Fibroblast of skin of right biceps (primary cell): ENCODE results near the gene CCL4.
"Not testable (repeated sequence)": the region's sequence is repeated elsewhere in the genome, so short reads cannot be mapped to it uniquely, and the experiment has no call there.

Experiments used
- DNase-seq: peaks from one replicate; pipeline ENCODE4 v3.0.0-alpha.2; 2013

The CCL4 gene

GRCh38 chr17:36088670-36089338 is 14.8 kb upstream of the CCL4 start:
- no peak for DNase-seq

- DNase-seq: no peak
Observed at GRCh38 chr17:36089339-36089865, 14.2 kb upstream of the CCL4 start.

DNA sequence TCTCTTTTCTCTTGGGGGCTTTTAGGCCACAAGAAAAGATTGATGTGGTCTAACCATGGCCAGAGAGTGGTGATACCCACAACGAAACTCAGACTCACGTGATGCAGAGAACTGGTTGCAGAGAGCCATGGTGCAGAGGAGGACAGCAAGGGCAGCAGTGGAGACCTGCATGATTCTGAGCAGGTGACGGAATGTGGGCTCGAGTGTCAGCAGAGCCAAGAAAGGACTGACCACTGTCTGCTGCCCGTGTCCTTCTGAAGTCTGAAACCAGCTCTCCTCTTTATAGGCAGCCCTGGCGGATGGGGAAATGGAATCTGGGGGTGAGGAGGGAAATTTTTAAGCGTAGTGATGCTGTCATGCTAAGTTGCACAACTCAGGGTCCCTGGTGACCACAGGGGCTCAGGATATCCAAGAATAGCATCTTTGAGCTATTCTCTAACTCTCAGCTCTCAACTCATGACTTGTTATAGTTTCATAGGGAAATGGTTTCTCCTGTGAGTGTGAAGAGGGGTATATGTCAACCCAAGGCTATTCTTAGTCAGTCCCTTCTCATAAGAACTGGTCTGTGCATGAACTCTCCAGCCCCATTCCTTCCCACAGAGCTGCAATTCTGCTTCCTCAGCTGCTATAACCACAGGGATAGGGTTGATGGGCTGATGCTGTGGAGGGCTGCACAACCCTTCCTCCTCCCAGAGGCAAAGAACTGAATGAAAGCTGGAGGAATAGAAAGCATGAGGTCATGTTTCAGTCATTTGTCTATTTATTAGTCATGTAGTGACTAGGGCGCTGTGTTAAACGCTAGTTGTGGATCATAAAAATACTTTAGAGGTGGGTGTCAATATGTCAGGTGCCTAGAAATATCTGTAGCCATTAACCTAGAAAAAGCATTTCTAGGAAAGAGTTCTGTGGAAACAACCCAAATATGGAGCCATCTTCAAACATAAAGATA is 13.5 kb upstream of the CCL4 start, which contains the start of gene CCL3:
CCL3 (minus strand) TSS at position 256 of the 949 bp plus-strand sequence; CDS start at position 171, 85 bp downstream.
- DNase-seq: peak; percentile 2

GRCh38 chr17:36092230-36092629 is 11.4 kb upstream of the CCL4 start:
- no peak for DNase-seq

- not testable (repeated sequence) for DNase-seq
Observed at GRCh38 chr17:36092715-36093114, 10.9 kb upstream of the CCL4 start.

DNA sequence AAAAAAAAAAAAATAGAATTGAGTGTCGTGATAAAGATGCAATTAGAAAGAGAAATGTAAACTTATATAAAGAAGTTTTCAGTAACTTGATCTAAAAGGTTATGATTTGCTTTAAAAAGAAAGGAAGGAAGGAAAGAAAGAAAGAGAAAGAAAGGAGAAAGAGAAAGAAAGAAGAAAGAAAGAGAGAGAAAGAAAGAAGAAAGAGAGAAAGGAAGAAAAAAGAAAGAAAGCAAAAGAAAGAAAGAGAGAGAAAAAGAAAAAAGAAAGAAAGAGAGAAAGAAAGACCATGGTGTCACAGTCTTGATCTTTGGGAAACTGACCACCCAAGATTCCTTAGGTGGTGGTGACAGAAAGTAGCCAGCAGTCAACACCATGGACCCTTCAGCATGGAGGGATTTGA is 9.4 kb upstream of the CCL4 start:
- no peak for DNase-seq

DNA sequence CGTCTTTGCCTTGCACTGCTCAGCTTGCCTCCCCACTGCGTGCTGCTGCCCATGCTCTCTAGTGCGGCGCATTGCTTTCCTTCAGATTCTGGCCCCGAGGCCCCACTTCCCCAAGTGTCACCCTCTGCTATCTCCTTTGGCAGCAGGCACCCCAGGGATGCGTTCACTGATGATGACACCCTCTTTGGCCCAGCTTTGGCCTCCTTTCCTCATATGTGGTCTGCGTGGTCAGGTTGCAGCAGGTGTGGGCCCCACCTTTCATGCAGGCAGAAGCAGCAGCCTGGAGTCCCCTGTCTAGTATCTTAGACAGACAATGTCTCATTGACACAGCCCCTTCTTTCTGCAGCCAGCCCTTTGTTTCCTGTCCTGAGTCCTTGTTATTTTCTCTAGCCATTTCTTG is 8.9 kb upstream of the CCL4 start:
- no peak for DNase-seq

GRCh38 chr17:36095992-36096391 is 7.6 kb upstream of the CCL4 start:
- DNase-seq: no peak

GRCh38 chr17:36099004-36099403 is 4.6 kb upstream of the CCL4 start:
- not testable (repeated sequence) for DNase-seq

GRCh38 chr17:36104246-36104645 is 619 bp downstream of the CCL4 start:
- not testable (repeated sequence) for DNase-seq

DNA sequence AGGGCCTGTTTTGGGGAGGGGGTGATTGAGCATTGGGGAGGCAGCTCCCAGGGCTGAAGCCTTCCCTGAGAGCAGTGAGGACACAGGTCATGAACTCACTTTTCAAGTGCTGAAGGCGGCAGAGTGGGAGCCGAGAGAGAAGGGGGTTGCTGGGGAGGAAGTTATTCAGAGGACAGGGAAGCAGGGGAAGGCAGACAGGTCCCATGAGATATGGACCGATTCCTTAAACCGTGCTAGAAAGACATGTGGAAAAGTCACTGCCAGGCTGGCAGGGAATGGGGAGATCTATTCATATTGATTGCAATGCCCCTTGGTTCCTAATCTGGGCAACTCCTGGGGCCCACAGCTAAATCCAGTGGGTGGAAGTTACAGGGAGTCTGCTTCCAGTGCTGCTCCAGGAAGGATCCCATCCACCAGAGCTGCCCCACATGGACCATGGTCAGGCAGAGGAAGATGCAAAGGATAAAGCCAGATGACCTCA is 1.1 kb downstream of the CCL4 start:
- no peak for DNase-seq

- DNase-seq: no peak
Observed at GRCh38 chr17:36105781-36106492, 2.3 kb downstream of the CCL4 start.

- no peak for DNase-seq
Observed at GRCh38 chr17:36106493-36106835, 2.8 kb downstream of the CCL4 start.

DNA sequence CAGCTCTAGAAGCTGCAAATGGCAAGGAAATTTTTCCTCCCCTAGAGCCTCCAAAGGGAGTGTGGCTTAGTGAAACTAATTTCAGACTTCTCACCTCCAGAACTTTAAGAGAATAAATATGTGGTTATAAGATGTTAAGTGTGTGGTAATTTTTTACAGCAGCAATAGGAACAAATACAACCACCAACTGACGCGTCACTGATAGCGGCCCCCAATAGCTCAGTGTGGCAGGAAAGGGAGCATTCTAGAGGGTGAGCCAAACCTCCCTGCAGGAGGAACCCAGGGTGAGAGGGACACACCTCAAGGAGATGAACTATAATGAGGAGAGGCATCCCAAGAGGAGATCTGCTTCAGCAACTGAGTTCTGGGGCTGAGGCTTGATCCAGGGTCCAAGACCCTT is 4.0 kb downstream of the CCL4 start:
- DNase-seq: no peak

- not testable (repeated sequence) for DNase-seq
Observed at GRCh38 chr17:36108265-36108664, 4.6 kb downstream of the CCL4 start.

DNA sequence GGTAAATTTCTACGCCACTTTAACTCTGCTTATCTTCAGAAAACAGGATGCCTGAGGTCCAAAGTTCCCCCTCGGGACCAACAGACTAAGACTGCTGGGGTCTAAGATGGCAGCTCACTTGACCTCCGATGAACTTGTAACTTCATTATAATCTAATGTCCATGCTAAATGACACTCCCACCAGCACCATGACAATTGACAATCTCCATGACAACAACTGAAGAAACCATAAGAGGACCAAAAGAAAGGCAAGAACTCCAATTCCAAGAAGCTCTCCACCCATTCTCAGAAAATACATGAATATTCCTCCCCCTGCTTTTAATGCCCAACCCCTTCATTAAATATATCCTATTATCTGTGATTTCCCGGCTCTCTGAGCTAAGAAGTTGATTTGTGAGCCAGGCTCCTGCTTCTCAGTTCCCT is 7.5 kb downstream of the CCL4 start:
- DNase-seq: no peak

DNA sequence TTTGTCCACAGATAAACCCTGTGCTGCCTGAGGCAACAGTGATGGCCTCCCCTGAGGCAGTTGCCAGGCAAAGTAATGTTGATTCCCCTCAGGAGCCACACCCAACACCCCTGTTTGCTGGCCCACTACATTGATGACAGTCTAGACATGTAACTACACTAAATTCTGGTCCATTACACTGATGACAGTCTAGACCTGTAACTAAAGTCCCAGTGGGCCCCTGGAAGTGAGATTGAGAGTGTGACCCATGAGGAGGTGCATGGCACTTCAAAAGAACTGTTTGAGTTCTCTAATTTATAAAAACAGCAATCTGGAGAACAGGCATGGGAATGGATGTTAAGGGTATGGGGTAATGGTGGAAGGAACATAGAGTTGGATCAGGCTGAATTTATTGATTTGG is 8.9 kb downstream of the CCL4 start:
- DNase-seq: no peak

- not testable (repeated sequence) for DNase-seq
Observed at GRCh38 chr17:36113131-36113530, 9.5 kb downstream of the CCL4 start.

GRCh38 chr17:36114971-36115648 is 11.5 kb downstream of the CCL4 start:
- DNase-seq: not testable (repeated sequence)

DNA sequence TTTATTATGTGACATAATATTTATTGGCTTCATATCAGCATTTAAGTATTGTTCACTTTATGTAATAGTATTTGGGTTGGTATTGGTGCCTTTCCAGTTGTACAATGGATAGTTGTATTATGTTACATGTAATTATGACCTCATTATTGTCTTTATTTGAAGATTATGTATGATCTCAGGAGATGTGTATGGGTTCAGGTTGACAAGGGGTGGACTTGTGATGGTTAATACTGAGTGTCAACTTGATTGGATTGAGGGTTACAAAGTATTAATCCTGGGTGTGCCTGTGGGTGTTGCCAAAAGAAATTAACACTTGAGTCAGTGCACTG is 12.0 kb downstream of the CCL4 start:
- DNase-seq: not testable (repeated sequence)

- DNase-seq: no peak
Observed at GRCh38 chr17:36117505-36118382, 14.1 kb downstream of the CCL4 start.
